ENCODE data around the gene KRT79.

DNA sequence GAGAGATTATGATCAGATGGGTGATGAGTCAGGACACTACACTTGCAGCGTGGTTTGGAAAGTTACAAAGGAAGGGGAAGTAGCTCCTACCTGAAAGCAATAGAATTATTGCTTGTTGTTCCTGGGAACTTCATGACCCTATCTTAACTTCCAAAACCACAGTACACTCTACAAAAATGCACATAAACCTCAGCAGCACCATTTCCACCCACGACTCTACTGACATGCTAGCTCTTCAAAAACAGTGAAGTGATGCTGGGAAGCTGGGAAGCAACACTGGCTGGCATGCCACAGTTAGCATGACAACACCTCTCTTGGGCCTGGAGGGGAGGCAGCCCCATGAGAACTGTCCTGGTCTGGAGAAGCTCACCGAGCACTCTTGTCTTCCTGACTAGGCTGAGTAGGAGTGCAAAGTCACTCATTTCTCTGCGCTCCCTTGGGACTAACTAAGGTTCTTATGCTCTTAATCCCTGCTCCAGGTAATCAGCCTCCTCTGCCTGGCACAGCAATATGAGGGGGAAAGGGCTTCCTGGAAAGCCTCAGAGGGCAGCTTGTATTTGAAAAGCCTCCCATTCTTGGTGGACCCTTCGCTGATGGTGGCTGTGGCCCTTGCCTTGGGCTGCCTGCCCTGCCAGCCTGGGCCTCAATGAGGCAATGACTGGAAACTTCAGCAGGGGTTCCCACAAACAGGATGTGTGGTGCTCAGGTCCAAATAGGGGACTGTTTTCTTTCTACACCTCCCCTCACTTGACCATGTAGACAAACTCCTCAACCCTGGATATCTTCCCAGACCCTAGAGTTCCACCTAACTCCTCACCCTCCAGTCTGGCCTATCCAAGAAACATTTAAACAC, 39.4 kb downstream of the KRT79 start:
- TF ChIP-seq, protein P1, sequence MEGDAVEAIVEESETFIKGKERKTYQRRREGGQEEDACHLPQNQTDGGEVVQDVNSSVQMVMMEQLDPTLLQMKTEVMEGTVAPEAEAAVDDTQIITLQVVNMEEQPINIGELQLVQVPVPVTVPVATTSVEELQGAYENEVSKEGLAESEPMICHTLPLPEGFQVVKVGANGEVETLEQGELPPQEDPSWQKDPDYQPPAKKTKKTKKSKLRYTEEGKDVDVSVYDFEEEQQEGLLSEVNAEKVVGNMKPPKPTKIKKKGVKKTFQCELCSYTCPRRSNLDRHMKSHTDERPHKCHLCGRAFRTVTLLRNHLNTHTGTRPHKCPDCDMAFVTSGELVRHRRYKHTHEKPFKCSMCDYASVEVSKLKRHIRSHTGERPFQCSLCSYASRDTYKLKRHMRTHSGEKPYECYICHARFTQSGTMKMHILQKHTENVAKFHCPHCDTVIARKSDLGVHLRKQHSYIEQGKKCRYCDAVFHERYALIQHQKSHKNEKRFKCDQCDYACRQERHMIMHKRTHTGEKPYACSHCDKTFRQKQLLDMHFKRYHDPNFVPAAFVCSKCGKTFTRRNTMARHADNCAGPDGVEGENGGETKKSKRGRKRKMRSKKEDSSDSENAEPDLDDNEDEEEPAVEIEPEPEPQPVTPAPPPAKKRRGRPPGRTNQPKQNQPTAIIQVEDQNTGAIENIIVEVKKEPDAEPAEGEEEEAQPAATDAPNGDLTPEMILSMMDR (IDR thresholded peaks at IDR 0.05) = no peak
- TF ChIP-seq, protein P2, sequence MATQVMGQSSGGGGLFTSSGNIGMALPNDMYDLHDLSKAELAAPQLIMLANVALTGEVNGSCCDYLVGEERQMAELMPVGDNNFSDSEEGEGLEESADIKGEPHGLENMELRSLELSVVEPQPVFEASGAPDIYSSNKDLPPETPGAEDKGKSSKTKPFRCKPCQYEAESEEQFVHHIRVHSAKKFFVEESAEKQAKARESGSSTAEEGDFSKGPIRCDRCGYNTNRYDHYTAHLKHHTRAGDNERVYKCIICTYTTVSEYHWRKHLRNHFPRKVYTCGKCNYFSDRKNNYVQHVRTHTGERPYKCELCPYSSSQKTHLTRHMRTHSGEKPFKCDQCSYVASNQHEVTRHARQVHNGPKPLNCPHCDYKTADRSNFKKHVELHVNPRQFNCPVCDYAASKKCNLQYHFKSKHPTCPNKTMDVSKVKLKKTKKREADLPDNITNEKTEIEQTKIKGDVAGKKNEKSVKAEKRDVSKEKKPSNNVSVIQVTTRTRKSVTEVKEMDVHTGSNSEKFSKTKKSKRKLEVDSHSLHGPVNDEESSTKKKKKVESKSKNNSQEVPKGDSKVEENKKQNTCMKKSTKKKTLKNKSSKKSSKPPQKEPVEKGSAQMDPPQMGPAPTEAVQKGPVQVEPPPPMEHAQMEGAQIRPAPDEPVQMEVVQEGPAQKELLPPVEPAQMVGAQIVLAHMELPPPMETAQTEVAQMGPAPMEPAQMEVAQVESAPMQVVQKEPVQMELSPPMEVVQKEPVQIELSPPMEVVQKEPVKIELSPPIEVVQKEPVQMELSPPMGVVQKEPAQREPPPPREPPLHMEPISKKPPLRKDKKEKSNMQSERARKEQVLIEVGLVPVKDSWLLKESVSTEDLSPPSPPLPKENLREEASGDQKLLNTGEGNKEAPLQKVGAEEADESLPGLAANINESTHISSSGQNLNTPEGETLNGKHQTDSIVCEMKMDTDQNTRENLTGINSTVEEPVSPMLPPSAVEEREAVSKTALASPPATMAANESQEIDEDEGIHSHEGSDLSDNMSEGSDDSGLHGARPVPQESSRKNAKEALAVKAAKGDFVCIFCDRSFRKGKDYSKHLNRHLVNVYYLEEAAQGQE (IDR thresholded peaks at IDR 0.05; ENCODE audit: insufficient read depth in 1 of 2, low read depth in 2 of 2, low read length in 1 of 2) = no peak
- TF ChIP-seq TCF7L2 (IDR thresholded peaks at IDR 0.05; ENCODE audit: low read depth, low read length) = no peak
- no peak for TF ChIP-seq POLR2AphosphoS5 (IDR thresholded peaks at IDR 0.05; ENCODE audit: low read depth, low read length)
- no peak for TF ChIP-seq SIN3A (IDR thresholded peaks at IDR 0.05; ENCODE audit: borderline replicate concordance, insufficient read depth, low read depth, low read length)

Data from Panc1 (cell line).